SIG-M5 treated with dmso at 0.1 percent for 504 hours (cell line): Measurements from ENCODE around the gene CNDP1.

Experiments
- DNase-seq: peaks from one replicate; lab custom pipeline; 2025; ENCODE audit not compliant: unreplicated experiment; lab: John Stamatoyannopoulos, UW

CNDP1 gene

DNA sequence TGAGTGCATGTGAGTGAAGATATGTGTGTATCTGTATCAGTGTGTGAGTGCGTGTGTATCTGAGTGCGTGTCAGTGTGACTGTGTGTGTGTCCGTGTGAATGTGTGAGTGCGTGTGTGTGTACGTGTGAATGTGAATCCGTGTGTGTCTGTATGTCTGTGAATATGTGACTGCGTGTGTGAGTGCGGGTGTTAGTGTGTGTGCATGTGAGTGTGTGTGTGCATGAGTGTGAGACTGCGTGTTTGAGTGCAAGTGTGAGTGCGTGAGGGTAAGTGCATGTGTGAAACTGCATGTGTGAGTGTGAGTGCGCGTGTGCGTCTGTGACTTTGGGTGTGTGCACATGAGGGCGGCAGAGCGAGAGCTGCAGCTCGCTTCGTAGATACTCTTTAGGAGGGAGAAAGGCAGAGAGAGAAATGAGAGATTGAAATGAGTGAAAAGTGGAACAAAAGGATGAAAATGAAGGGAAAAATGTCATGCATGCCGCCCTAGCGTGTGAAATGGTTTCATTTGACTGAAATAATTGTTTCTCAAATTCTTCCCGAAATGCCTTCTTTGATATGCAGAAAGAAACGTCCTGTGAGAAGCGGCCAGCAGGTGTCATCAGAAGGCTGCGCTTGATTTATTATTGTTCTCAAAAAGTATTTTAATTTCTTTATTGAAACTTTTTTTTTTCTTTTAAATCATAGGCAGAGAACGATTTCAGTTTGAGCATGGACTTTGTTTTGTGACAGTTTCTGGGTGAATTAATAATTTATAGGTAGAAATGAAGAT lies 88.9 kb downstream of the CNDP1 start:
- no peak for DNase-seq

DNA sequence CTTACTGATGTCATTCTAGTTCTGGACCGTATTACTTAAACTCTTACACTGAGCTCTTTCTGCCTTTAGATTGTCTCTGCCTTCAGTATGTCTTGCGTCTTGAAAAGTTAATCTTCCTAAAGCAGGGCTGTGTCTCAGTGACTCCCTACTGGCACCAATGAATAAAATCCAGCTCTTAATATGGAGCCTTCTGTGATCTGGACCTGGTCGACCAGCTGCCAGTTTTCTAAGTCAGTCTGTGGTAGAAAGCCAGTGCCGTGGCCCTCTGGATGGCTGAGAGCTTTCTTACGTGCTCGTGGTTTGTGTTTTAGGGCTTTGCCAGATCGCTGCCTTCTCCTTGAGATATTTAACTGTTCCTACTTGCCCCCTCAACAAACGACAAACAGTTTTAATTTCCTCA lies 90.2 kb downstream of the CNDP1 start:
- no peak for DNase-seq

DNA sequence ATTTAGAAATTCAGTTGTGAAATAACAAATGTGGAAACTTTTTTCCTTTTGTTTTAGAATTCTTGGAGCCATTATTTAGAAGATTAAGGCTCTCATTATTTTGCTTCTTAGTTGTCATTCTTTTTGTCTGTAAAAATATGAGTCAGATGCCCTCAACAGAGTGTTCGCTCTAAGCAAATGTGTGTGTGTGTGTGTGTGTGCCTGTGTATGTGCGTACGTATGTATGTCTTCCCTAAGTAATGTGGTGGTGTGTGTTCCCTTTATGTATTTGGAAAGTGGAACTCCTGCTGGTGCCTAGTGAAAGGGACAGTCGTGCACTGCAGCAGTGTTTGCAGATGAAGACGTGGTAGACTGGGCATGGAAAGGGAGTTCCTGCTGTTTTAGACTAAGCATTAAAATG lies 90.9 kb downstream of the CNDP1 start:
- DNase-seq: no peak

- DNase-seq: no peak
These were observed 92.0 kb downstream of the CNDP1 start for GRCh38 chr18:74626049-74626874.

DNA sequence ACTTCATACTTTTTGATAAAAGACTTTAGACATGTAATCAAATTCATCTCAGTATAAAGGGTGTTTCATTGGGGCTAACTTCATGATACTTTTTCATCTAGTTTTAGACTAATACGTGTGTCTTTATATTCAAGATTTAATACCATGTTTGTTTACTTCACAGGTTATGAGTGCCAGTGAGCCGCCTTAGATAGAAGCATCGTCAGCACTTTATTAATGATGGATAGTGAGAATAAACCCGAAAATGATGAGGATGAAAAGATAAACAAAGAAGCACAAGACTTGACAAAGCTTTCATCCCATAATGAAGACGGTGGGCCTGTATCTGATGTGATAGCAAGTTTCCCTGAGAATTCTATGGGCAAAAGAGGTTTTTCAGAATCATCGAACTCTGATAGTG lies 96.5 kb downstream of the CNDP1 start:
- no peak for DNase-seq

DNA sequence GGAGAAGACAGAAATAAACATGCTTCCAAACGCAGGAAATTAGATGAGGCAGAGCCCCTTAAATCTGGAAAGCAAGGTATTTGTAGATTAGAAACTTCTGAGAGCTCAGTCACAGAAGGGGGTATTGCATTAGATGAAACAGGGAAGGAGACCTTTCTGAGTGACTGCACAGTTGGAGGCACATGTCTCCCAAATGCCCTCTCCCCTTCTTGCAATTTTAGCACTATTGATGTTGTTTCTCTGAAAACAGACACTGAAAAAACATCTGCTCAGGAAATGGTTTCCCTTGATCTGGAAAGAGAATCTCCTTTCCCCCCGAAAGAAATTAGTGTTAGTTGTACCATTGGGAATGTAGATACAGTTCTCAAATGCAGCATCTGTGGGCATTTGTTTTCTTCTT lies 96.9 kb downstream of the CNDP1 start:
- no peak for DNase-seq

DNA sequence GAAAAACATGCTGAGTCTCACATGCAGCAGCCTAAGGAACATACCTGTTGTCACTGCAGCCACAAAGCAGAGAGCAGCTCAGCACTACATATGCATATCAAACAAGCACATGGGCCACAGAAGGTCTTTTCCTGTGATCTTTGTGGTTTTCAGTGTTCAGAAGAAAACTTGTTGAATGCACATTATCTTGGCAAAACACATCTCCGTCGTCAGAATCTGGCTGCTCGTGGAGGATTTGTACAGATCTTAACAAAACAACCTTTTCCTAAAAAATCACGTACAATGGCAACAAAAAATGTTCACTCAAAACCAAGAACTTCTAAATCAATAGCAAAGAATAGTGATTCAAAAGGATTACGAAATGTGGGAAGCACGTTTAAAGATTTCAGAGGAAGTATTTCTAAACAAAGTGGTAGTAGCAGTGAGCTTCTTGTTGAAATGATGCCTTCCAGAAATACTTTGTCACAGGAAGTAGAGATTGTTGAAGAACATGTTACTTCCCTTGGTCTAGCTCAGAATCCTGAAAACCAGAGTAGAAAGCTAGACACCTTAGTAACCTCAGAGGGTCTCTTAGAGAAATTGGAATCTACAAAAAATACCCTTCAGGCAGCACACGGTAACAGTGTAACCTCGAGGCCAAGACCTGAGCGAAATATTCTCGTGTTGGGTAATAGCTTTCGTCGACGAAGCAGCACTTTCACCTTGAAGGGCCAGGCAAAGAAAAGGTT lies 97.5 kb downstream of the CNDP1 start:
- peak; percentile 70 for DNase-seq

DNA sequence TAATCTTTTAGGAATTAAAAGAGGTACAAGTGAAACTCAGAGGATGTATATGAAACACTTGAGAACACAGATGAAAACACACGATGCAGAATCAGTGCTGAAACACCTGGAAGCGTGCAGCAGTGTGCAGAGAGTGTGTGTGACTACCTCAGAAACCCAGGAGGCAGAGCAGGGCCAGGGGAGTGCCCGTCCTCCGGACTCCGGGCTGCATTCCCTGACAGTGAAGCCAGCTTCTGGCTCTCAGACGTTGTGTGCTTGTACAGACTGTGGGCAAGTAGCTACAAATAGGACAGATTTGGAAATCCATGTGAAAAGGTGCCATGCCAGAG lies 98.0 kb downstream of the CNDP1 start:
- no peak for DNase-seq

DNA sequence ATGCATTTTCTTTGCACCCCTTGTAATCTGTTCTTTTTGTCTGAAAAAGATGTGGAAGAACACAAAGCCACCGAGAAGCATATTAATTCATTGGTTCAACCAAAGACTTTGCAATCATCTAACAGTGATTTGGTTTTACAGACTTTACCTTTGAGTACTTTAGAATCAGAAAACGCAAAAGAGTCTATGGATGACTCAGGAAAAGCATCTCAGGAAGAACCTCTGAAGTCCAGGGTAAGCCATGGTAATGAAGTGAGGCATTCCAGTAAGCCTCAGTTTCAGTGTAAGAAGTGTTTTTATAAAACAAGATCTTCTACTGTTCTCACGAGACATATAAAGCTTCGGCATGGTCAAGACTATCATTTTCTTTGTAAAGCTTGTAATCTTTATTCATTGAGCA lies 98.6 kb downstream of the CNDP1 start:
- no peak for DNase-seq

DNA sequence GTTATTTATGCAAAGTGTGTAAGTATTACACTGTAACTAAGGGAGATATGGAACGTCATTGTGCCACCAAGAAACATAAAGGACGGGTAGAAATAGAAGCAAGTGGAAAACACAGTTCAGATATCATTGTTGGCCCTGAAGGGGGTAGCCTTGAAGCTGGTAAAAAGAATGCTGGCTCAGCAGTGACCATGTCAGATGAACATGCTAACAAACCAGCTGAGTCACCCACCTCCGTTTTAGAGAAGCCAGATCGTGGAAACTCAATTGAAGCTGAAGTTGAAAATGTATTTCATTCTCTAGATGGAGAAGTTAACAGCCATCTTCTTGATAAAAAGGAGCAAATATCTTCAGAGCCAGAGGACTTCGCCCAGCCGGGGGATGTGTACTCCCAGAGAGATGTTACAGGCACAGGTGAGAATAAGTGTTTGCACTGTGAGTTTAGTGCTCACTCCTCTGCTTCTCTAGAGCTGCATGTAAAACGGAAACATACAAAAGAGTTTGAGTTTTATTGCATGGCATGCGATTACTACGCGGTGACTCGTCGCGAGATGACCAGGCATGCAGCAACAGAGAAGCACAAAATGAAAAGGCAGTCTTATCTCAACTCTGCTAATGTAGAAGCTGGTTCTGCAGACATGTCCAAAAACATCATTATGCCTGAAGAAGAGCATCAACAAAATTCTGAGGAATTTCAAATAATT lies 99.5 kb downstream of the CNDP1 start:
- DNase-seq: no peak

GRCh38 chr18:74635224-74635975 lies 101.1 kb downstream of the CNDP1 start:
- no peak for DNase-seq
